ENCODE results near the gene CACNG7.
A peak's percentile ranks its signal among the peaks of the same experiment; 100 is the strongest.
"Not testable (repeated sequence)": the region's sequence is repeated elsewhere in the genome, so short reads cannot be mapped to it uniquely, and the experiment has no call there.

The CACNG7 gene

DNA sequence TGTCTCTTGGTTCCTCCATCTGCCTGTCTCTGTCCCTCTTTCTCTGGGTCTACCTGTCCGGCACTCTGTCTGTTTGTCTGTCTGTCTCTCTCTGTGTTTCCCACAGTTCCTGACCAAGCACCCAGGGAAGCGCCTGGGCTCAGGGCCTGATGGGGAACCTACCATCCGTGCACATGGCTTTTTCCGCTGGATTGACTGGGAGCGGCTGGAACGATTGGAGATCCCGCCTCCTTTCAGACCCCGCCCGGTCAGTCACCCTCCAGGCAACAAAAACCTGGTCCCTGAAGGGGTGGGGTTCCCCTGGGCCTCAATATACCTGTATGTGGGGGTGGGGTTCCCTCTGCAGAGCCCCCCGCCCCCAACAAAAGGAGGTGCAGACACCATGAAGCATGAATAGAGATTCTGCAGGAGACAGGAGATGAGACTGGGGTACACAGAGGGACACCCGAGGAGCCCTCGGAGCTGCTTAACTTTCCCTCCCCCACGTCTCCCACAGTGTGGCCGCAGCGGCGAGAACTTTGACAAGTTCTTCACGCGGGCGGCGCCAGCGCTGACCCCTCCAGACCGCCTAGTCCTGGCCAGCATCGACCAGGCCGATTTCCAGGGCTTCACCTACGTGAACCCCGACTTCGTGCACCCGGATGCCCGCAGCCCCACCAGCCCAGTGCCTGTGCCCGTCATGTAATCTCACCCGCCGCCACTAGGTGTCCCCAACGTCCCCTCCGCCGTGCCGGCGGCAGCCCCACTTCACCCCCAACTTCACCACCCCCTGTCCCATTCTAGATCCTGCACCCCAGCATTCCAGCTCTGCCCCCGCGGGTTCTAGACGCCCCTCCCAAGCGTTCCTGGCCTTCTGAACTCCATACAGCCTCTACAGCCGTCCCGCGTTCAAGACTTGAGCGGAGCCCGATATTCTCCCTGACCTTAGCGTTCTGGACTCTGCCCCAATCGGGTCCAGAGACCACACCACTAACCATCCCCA is 2.6 kb upstream of the CACNG7 start:
- peak; percentile 71 for DNase-seq

DNA sequence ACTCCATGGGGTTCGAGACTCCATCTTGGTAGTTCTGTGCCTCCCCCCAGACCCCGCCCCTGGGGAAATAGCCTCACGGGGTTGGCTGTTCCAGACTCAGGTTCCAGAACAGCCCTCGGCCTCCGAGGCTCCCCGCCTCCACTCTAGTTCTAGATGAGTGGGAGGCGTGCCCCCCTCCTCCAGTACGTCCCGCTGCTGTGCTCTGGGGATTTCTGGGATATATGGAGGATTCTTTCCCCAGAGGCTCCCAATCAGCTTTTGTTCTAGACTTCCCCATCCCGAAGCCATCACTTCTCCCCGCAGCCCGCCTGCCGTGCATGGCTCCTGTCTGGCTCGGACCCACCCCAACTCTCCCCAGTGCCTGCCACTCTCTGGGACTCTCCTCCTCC is 1.9 kb upstream of the CACNG7 start:
- no peak for DNase-seq

DNA sequence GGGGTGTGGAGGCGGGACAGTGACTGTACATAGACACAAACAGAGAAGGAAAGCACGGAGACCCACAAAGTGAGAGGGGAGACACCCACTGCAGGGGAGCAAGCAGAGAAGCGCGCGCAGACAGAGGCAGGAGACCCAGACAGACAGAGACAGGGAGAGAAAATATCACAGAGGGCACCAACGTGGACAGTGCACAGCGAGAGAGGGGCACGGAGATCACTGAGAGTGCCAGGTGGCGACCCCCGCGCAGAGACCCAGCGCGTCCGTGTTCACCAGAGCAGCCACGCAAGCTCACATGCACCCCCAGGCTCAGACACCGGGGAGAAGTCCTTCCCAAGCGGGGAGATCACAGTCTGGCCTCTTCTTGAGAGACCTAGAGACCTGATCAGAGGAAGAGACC is 1.4 kb upstream of the CACNG7 start:
- no peak for DNase-seq

DNA sequence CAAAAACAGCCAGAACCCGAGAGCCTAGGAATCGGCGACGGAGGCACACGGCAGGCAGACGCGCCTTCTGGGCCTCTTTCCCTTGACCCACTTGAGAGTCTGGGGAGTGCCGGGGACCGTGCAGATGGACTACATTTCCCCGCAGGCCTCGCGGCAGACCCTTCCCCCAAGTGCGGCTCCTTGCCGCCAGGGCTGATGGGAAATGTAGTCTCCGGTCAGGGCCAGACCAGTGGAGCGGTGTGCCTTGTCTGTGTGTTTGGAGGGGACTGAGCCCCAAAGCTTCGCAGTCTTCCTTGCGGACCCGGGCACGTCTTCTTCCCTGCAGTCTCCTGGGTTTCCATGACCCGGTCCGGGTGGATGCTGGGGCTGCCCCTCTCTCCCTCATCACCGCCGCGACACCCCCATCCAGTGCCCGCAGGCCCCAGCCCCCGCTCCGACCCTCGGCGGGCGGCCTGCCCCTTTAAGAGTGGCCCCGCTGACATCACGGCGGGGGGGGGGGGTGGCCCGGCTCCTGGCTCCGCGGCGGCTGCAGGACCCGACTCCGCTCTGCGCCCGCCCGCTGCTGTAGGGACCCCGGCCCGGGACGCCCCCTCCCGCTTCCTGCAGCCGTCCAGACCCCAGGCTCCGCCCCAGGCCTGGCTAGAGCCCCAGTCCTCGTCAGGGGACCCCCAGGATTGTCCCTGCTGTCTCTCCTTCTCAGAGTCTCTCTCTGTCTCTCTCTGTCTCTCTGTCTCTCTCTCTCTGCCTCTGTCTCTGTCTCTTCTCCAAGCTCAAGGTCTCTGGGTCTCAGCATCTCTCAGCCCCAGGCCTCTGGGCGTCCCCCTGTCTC is 758 bp upstream of the CACNG7 start:
- peak; percentile 41 for DNase-seq

DNA sequence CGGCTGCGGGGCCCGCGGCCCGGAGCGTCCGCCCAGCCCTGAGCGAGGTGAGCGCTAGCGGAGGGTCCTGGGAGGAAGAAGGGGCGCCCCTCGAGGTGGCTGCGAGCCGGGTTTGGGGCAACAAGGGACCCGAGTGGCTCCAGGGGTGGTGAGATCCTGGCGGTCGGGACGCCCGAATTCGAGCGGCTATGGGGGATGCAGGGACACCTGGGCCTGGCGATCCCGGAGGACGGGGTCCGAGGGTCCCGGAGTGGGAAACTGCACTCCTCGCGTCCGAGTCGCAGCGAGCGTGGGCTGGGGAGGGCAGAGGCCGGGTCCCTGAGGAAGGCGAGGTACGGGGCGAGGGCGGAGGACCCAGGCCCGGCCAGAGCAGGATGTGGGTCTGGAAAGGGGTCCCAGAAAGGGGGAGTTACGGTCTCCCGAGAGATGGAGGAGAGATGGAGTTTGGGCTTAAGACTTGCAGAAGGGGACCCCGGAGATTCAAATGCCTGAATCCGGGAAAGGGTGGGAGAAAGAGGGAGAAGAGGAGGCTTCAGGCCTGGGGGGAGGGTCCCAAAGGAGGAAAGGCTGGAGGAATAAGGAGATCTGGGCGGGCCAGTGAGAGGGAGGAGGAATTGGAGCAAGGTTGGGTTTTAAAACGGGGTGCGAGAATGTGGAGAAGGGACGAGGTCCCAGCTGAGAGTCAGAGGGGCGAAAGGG is 542 bp downstream of the CACNG7 start:
- no peak for DNase-seq

DNA sequence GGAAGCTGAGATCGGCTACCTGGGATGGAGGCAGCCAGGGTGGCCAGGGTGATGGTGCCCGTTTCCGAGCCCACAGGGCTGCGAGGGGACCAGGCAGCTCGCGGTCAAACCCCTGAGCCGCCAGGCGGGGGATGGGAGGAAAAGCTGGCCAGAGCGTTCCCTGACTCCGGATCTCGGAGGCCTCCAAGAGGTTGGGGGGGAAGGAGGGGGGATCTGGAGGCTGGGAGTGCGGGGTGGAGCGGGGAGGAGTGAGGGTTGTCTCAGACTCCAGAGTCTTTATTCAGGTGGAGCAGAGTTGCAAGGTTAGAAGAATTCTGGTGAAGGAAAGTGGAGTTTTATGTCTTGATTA is 1.1 kb downstream of the CACNG7 start:
- DNase-seq = no peak

DNA sequence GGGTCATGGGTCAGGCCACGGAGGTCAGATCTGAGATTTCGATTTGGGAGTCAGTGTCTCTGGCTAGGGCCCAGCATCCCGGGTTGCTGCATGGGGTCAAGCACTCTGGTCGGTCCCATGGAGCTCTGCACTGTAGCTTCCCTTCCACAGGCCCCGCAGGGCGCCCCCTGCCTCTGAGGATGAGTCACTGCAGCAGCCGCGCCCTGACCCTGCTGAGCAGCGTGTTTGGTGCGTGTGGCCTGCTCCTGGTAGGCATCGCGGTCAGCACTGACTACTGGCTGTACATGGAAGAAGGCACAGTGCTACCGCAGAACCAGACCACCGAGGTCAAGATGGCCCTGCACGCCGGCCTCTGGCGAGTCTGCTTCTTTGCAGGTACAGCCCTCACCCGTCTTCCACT is 3.6 kb downstream of the CACNG7 start:
- DNase-seq = no peak

DNA sequence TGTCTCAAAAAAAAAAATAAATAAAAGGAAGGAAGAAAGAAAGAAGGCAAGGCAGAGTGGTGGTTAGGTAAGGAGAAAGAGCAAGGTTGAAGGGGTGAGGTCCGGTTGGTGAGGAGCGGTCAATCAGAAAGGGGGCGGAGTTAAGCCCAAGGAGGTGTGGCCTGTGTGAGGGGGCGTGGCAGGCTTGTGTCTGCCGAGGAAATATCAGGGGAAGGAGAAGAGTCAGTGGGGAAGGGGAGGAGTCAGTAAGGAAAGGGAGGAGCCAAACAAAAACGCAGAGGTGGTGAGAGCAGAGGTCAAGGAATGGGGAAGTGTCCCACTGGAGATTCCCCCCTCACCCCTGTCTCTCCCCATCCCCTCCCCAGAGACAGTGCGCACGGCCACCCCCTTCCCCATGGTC is 5.9 kb downstream of the CACNG7 start:
- DNase-seq = no peak

DNA sequence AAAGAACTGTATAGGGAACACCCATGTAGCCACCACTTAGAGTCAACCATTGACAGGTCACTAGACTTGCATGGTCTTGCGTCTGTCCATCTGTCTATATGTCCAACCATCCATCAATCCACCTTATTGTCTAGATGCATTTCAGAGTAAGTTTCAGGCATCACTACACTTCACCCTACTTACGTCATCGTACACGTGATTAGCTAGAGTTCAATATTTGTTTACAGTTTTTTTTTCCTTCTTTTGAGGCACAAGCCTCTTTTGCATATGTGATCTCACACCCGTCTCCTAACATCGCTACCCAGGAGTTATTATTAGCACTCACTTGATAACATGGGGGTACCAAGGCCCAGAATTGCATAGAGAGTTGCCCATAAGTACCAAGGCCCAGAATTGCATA is 6.9 kb downstream of the CACNG7 start:
- no peak for DNase-seq

DNA sequence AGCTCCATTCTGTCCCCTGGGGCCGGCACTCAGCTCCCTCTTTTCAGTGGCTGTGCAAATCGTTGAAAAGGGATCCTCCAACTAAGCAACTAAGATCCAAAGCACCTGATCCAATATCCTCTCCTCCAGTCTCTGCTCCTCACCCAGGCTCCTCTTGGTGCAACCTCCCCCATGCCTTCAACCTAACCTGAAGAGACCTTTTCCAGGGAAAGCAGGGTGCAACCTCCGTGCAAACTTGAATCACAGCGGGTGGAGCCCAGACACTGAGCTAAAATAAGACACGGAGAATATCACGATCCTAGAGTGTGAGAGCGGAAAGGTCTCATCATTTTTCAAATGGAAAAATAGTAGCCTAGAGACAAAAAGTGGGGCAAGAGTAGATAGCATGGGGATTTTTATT is 8.3 kb downstream of the CACNG7 start:
- DNase-seq = no peak

DNA sequence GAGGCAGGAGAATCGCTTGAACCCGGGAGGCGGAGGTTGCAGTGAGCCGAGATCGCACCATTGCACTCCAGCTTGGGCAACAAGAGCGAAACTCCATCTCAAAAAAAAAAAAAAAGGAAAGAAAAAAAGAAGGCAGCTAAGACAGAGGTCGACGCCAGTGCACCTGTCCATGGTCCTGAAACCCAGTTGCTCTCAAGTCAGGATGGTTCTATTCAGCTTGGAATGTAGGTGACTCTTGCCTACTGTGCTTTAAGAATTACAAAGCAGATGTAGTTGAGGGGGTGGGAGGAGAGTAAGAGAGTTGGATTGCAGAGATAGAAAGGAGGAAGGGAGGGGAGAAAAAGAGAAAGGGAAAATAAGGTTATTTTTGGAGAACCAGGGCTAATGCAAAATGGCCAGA is 18.7 kb downstream of the CACNG7 start:
- DNase-seq = peak; percentile 49

DNA sequence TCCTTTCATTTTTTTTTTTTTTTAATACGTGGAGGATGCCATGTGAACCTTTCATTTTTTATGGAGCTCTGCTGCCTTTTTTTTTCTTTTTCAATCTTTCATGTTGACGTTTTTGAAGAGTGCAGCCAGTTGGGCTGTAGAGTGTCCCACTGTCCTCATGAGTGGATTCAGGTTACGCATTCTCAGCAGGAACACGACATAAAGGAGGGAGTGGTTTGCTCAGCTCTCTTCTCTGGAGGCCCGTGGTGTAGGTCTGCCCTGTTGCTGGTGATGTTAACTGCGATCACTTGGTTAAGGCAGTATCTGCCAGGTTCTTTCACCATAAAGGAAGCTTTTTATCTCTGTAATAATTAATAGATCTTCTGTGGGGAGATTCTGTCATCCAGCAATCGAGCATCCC is 27.0 kb downstream of the CACNG7 start:
- DNase-seq = no peak

DNA sequence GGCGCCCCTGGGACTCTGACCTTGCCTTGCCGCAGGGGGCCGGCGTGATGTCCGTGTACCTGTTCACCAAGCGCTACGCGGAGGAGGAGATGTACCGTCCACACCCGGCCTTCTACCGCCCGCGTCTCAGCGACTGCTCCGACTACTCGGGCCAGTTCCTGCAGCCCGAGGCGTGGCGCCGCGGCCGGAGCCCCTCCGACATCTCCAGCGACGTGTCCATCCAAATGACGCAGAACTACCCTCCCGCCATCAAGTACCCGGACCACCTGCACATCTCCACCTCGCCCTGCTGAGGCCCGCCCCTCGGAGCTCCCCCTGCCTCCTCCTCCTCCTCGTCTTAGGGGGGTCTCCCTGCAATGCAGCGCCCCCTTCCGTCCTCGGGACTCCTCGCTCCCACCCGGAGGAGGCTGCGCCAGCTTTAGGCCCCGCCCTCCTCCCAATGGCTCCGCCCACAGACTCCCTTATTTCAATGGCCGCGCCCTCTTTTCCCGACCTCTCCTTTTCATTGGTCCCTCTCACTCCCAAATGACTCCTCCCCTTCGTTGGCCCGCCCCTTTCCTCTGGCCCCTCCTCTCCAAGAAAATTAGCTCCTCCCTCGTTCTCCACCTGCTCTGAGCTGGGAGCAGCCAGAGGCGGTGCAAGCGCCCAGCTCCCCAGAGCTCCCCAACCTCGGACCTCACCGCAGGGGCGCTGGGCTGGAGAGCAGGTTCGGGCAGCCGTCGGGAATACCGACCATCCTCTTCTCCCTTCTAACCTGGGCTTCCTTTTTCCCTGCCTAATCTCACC is 33.1 kb downstream of the CACNG7 start:
- no peak for DNase-seq

DNA sequence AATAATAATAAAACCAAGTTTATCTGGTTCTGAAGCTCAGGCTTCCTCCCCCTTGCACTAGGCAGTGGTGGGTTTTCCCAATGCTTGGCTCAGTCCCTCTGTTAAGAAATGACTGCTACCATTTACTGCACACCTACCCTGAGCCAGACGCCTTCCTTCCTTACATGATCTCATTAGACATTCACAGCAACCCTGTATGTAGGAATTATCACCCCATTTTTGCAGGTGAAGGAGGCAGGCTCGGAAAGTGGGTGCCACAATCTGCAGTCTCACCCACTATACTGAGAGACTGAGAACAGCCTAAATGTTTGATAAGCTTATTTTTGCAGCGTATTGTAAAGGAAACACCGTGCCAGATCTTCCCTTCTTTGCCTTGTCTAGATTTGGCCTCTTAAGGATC is 35.3 kb downstream of the CACNG7 start:
- no peak for DNase-seq

DNA sequence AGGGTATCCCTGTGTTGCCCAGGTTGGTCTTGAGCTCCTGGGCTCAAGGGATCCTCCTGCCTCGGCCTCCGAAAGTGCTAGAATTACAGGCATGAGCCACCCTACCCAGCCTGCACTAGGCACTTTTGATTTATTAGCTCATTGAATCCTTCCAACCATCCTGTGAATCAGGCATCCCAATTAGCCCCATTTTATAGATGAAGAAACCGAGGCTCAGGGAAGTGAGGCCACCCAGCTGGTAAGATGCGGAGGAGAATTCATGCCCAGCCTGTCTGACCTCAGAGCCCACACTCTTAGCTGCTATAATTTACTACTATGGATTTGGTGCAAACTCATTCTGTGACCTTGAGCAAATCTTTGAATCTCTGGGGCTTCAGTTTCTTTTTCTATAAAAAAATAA is 35.9 kb downstream of the CACNG7 start:
- DNase-seq = no peak

DNA sequence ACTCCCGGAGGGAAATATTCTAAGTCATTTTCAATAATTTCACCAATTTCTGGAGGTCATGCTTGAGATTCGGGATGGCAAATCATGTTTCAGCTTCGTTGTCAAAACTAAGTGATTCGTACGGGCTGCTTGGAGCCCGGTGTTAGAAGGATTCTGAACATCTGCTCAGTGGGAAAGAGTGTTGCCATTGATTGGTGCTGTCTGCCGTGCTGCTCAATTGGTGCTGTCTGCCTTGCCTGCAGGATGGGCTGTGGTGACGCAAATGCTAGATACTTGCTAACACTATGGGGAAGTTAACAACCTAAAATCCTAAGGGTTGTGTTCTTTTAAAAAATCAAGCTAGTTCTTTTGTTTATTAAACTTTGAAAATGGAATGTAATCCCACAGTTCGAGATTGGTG is 36.4 kb downstream of the CACNG7 start:
- DNase-seq = no peak

DNA sequence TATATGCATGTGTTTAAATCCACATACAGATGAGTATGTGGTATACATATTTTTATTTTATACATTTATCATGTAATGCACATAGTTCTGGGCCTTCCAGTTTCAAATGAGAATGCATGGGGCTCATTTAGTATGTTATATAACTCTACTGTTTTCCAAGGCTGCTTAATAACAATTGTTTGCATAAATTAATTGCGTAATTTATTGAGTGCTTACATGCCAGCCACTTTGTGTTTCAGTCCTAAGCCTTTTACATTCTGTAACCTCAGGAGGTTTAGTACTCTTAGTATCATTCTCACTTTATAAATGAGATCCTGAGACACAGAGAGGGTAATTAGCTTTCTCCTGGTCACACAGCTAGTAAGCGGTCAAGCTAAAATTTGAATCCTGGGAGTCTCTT is 36.9 kb downstream of the CACNG7 start:
- DNase-seq = no peak

DNA sequence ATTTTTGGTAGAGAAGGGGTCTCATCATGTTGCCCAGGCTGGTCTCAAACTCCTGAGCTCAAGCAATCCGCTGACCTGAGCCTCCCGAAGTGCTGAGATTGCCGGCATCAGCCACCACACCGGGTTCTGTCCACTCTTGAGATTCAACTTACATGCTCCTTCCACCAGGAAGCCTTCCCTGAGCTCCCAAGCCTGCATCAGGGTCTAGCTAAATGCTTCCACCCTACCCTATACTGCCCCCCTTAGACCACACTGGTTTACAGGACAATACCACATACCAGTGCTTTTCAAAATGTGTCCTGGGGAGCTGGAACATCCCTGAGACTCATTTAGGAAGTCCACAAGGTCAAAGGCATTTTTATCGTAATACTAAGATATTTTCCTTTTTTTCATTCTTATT is 38.5 kb downstream of the CACNG7 start:
- DNase-seq = no peak

DNA sequence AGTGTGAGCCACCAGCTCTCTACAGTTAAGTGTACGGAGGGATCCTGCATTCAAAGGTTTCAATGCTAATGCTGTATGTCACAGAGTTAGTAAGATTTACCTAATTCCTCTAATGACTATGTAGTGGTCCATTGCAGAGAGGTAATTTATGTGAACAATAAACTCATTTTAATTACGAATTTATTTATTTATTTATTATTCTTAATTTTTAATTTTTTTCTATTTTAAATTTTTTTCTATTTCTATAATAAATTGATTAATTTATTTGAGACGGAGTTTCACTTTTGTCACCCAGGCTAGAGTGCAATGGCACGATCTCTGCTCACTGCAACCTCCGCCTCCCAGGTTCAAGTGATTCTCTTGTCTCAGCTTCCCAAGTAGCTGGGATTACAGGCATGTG is 39.5 kb downstream of the CACNG7 start:
- not testable (repeated sequence) for DNase-seq

DNA sequence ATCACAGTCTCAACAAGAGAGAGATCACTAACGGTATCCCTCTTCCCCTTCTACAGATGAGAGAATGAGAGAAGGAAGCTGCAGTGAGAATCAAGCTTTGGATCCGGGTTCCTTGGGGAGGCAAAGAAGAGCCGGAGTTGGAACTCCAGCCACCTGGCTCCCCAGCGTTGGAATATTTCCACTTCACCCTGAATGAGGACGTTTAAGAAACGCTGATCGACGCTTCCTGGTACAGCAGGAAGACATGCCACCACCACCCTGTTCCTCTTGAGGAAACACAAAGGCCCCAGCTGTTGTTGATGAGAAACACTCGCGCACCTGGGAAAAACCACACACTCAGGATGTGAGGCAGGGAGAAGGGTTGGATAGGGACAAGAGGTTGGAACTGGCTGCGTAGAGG is 42.4 kb downstream of the CACNG7 start:
- no peak for DNase-seq

DNA sequence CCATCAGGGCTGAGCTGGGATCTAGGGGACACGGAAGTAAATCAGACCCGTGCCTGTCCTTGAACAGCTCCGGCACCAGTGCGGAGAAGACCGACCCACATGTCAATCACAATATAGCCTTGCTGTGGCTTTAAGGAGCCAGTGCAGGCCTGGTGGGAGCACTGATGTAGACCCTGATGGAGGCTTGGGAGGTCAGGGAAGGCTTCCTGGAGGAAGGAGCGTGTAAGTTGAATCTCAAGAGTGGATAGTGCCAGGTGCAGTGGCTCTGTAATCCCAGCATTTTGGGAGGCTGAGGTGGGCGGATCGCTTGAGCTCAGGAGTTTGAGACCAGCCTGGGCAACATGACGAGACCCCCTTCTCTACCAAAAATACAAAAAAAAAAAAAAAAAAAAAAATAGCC is 42.9 kb downstream of the CACNG7 start:
- no peak for DNase-seq

DNA sequence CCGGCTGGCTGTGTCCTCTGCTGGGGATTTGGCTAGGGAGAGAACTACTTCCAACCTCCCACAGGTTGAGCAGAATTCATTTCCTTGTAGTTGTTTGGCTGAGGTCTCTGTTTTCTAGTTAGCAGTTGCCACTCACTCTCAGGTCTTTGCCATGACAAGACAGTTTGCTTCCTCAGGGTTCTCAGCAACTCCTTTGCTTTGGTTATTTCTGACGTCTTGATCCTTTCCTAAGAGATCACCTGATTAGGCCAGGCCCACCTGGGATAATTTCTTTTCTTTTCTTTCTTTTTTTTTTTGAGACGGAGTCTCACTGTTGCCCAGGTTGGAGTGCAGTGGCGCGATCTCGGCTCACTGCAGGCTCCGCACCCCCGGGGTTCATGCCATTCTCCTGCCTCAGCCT is 44.3 kb downstream of the CACNG7 start:
- no peak for DNase-seq

Measured in activated CD4-positive, alpha-beta T cell treated with anti-CD3 and anti-CD28 coated beads, Interleukin-2, amount 50 U/mL, for 1 hour (primary cell).